ENCODE data around the gene RALGPS1.

The RALGPS1 gene

DNA sequence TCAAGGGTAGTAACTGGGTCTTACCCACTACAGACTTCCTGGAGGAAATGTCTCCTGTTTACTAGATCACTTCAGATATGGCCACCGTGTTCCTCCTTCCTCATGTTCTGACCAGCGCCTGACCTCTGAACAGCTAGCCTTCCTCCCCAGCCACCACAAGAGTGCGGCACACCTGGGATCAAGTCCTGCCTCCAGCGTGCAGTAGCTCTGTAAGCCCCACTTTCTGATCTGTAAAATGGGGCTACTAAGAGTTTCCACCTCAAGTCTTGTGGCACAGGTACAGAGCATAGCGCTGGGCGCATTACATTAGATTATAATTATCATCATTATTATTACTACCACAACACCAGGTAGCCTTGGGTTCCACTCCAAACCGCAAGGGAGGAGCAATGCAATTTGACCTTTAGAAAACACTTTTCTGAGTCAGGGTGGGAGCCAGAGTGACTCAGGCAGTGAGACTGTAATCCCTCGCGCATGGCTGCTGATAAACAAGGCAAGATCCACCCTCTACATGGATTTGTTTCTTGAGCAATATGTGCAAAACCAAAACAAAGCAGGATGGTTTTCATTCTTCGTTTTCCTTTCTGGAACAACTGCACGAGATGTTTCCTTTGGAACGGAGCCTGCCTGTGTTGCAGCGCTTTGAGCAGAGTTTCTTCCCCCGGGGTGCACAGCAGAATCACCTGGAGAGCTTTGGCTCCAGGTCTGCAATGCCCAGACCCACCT lies 272.8 kb downstream of the RALGPS1 start:
- no peak for DNase-seq (ENCODE audit: low read depth)

DNA sequence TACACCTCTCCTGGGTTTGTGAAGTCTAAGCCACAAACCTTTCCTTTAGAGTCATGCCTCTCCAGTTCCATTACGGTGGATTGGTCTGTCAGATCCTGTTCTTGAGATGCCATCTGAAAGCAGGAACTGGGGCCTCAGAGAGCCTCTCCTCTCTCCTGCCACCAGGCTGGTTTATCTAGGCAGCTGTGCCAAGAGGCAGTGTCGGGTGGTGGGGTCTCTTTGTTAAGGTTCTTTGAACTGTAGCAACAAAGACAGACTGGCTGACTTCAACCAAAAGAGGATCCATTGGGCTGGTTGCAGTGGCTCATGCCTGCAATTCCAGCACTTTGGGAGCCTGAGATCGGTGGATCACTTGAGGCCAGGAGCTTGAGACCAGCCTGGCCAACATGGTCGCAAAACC lies 273.8 kb downstream of the RALGPS1 start:
- no peak for DNase-seq (ENCODE audit: low read depth)

DNA sequence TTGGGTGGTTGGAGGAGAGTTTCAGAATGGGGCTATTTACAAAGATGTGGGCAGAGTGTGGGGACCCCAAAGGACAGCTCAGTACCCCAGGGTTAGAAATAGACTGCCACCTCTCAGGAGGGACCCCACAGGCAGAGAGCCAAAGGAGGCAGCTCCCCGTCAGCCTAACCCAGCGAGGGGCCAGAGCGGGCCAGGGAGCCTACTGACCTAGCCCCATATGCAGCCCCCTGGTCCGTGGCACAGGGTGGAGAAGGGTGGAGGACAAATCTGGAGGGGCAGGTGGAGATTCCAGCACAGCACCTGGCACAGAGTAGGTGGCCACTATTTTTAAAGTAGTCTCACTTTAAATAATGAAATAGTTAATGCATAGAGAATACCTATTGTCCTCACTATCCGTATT lies 275.0 kb downstream of the RALGPS1 start:
- DNase-seq (ENCODE audit: low read depth) = no peak

DNA sequence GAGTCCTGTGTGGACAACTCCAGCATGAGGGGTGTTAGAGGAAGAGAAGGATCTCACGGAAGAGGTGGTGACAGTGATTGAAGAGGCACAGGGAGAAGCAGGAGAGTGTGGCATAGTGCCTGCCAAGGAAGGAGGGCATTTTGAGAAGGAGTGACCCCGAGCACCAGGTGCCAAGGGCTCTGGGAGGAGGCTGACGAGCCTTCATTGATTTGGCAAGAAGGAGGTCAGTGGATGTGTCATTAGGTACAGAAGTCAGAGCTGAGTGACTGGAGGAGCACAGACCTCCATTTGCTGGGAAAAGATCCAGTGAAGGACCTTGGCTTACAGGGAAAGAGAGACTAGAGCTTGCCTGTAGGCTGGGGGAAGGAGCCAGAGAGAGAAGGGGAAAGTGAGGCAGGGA lies 278.2 kb downstream of the RALGPS1 start:
- DNase-seq (ENCODE audit: low read depth) = no peak

DNA sequence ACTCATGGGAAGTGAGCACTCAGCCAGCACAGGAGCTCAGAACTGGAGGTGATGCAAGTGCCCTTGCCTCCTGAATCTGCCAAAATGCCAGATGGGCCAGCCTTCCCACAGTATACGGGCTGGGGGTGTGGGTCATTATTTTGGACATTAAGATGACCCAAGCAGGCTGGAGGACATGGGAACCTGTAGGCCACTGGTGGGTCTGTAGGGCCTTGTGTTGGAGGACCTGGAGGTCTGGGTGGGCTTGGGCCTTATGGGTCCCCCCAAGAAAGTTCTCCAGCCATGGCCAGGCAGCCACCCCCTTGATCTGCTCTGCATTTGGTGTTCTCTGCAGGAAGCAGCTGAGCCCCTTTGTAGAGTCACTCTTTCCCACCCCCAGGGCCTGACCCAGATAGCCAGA lies 278.9 kb downstream of the RALGPS1 start:
- no peak for DNase-seq (ENCODE audit: low read depth)

DNA sequence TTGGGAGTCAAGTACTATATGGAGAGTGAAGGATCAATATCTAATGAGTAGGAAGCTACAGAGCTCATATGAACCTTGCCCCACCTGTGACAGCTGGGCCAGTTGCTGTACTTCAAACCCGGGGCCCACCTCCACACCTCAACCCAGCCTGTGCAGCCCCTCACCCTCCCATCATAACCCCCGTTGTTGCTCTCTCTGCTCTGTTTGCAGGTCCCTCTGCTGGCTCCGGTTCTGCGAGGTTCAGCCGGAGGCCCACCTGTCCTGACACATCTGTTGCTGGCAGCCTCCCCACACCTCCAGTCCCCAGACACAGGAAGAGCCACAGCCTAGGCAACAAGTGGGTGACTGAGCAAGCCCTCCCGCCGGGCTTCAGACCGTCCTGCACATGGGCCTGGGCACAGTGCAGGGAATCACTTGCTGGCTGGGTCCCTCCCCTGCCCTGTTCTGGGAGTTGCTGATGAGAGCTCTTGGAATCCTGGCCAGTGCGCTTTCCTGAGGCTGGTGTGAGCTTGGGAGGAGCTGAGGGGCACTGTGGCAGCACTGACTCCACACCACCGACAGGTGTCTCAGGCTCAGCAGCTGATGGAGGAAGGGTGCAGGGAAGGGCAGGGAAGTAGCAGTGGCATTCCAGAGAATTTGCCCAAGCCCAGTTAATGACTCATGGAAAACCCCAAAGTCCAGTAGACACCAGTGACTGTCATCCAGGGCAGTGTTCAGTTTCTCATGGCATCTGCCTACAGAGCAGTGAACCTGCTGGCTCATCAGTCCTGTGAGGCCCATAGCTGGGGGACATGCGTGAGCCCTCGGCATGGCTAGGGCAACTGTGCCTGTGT lies 280.5 kb downstream of the RALGPS1 start:
- DNase-seq (ENCODE audit: low read depth) = no peak

DNA sequence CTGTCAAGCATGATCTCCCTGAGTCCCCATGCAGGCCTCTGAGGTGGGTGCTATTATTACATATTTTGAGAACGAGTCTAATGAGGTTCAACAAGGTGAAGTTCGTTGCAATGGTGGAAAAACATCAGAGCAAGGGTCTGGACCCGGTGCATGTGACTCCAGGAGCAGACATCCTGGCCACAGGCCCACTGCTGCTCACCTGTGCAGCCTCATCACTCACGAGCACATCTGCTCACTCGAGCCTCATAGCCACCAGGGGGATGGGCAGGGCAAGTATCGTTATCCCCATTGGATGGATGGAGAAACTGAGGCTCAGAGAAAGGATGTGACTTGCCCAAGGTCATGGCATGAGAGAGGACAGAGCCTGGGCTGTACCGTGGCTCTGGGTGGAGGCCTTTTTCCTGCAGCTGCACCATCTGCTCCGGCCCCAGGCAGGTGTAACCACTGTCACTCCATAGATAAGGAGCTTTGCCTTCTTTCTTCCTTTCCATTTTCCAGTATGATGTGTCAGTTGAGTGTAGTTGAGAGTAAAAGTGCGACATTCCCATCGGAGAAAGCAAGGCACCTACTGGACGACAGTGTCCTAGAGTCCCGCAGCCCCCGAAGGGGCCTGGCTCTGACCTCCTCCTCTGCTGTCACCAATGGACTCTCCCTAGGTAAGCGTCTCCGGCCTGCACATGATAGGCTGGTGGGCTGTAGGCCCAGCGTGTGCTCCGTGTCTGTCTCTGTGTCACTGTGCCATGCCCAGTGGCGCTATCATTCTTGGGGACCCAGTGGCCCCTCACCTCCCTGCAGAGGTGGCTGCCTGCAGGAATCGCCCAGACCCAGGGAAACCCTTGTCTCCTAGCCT lies 281.6 kb downstream of the RALGPS1 start:
- no peak for DNase-seq (ENCODE audit: low read depth)

DNA sequence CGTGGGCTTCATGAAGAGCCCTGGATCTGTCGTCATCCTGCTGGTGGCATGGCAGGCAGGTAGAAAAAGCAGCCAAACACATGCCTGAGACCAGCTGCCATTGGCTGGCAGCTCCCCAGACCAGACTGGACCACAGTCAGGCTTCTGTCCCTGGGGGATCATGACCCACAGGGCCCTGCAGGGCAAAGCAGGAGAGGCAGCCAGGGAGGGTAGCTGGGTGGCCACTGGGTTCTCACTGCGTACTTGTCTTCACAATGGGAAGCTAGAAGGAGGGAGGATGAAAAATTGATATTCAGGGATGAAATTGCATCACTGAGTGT lies 282.2 kb downstream of the RALGPS1 start:
- DNase-seq (ENCODE audit: low read depth) = no peak

DNA sequence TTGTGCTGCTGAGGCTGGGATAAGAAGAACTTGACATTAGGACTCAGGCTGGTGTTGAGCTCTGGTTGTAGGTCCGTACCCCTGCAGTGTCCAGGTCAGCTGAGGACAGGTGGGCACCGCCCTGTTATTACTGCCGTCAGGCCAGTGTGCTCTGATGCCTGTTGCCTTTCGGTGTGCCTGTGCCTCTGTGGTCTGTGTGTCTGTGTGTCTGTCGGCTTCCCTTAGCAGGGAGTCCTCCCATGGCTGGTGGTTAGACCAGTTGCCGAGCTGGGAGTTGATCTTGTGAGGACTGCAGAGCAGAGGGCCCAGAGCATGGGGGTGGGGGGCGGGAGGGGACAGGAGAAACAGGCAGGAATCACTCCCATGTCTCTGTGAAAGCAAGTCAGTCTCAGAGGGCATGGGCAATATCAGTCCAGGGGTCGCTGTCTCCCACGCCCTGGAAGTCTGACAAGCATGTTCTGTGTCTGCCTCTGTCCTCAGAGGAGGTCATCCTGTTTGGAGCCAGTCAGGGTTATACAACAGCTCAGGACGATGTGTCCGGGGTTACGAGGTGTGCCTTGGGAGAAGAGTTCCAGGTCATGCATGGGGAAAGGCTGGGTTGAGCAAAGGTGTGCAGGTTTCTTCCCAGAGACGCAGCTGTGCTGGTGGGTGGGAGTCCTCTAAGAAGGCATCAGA lies 282.7 kb downstream of the RALGPS1 start:
- DNase-seq (ENCODE audit: low read depth) = no peak

DNA sequence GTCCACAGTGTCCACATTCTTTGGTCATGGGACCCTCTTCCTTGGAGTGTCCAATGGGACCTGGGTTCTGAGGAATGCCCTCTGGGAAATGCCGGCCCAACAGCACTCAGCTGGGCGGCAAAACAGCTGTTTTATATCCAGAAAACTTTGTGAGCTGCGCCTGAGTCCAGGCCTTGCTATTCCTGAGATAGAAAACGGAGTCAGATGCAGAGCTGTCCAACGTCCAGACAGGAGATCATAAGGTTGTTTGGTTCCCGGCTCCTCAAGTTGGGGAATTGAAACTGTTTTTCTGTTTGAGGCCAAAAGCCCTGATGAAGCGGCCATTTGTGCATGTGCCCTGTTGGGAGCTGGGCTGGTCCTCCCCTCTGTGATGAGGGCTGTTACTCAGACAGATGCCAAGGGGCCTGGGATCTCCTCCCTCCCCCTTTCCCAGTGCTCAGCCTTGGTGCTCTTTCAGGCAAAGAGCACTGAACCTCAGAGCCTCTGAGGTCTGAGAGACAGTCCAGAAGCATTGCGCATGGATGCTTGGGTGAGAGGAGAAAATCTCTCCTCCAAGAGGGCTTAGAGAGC lies 283.4 kb downstream of the RALGPS1 start:
- no peak for DNase-seq (ENCODE audit: low read depth)

DNA sequence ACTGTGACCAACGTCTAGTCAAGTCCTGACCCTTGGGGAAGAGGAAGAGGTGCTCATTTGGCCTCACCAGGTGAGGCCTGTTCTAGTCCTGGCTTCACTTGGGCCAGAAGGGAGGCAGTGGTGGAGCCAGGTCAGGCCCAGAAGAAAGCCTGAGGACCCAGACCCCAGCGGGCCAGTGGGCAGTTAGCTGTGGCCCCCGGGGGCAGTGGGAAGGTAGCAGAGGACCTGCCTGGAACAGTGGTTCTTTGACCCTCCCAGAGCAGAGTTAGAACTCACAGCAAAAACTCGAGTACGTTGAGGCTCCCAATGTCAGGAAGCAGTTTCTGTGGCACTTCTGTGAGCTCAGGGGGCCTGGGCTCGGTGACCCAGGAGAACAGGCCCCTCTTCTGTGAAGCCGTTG lies 284.0 kb downstream of the RALGPS1 start:
- DNase-seq (ENCODE audit: low read depth) = no peak

DNA sequence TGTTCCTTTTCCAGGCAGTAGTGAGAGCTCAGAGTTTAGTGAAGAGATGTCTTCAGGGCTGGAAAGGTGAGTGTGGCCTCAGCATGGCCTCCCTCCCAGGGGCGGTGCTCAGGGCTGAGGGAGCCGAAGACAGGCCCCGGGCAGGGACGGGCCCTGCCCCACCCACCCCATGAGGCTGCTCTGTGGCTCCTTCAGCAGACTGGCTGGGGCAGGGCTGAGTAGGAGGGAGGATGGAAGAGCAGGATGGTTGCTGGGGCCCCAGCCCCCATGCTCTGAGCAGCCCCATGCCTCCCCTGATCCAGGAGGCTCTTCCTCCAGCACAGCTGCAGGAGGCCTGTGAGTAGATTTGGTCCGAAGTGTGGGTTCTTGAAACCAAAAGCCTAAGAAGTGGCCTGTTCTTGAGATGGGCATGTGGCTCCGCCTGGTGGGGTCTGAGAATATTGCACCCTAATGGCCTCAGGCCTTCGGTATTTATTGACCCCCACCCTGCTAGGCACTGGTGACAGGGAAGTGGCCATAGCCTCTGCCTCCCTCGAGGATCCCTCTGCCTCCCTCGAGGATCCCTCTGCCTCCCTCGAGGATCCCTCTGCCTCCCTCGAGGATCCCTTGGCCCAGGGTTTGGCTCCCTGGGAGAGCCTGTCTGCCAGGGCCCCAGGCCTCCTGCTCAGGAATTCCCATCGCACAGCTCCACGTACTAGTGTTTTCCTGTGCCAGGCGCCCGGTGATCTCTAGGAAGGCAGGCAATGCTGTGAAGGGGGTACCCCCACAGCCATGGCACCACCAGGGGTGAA lies 284.6 kb downstream of the RALGPS1 start:
- peak; percentile 46 for DNase-seq (ENCODE audit: low read depth)

DNA sequence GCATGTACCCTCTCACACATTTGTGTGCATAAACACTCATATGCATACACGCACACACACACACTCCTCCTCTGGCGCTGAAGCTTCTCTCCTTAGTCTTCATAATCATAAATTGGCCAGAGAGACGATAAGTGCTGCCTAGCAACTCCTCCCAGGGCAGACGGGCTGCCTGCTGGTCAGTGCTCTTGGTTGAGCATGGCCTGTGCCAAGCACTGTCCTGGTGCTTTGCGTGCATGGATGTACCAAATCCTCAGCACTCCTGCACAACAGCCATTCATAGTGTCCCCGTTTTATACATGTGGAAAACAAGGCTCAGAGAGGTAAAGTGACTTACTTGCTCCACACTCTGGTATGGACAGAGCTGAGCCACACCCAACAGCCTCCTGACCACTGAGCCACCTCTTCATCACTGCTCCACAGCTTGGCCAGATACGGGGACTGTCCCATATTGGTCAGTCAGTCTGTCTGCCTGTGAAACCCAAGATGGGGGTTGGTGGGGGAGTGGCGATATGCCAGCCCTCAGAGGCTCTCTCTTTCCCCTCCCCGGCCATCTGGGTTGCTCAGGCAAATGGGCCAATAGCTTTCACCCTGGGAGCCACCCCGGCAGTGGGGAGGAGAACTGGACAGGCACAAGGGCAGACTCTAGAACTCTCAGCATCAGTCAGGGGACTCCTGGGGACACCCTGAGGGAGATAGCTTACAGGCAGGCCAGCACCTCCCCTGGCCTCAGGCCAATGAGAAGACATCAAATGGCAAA lies 285.7 kb downstream of the RALGPS1 start:
- DNase-seq (ENCODE audit: low read depth) = no peak

DNA sequence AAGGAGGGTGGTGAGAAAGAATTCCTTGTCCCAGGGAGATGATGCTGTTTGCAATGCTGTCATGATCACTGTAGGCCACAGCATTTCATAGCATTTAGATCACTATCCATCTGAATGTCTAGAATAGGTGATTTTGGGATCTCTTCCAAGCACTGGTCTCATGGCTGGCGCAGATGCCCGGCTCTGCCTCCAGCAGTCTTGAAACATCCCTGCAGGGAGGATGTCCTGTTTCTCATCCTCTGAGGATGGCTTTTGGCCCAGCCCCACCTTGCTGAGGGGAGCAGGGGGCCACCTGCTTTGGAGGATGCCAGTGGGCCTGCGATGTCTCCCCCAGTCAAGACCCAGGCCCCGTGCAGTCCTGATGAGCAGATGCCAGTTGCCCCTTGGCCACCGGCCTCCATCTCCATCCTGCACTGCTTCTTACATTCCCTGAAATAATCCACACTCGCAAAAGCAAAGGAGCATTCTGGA lies 286.5 kb downstream of the RALGPS1 start:
- no peak for DNase-seq (ENCODE audit: low read depth)

DNA sequence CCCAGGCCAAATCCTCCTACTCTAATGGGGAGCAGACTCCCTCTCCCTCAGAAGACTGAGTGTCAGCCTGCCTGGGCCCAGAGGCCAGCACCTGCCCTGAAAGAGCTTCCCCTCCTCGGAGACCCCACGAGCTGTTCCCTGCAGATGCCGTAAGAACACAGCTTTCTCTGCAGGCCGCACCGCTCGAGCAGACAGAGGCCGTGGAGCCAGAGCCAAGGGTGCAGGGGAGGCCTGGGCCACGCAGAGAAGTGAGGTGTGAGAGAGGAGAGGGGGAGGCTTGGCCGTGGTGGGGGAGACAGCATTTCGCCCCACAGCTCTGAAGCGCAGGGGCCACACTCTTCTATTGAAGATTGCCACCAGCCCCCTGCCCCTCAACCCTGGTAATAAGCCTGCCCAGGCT lies 287.1 kb downstream of the RALGPS1 start:
- DNase-seq (ENCODE audit: low read depth) = no peak

DNA sequence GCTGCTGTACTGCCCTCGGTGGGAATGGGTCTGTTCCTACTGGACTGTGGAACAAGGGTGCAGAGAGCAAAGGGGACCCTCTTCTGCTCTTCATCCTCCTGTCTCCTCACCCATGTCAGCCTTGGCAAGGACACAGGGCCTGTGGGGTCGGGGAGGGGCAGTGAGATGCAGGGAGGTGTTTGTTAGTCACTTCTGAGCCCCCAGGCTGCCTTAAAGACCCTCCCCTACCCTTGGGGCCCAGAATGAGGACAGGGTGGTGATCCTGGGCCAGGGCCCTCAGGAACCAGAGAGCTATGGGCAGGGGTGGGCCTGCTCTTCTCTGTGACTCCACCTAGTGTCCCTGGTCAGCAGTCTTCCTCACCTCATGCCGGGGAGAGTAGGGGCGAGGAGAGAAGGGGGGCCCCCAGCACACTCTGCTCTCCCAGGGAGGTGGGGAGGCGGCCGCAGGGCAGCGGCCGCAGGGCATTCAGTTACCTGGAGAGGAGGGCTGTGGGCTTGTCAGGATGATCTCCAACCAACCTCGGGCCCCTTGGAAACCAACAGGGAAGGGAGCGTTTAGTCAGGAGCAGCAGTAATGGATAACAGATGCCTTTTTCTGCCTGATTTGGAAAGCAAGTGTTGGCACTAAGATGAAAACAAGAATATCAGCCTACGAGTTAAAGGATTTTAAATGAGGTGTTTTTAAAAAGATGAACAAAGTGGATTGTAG lies 288.0 kb downstream of the RALGPS1 start:
- no peak for DNase-seq (ENCODE audit: low read depth)

DNA sequence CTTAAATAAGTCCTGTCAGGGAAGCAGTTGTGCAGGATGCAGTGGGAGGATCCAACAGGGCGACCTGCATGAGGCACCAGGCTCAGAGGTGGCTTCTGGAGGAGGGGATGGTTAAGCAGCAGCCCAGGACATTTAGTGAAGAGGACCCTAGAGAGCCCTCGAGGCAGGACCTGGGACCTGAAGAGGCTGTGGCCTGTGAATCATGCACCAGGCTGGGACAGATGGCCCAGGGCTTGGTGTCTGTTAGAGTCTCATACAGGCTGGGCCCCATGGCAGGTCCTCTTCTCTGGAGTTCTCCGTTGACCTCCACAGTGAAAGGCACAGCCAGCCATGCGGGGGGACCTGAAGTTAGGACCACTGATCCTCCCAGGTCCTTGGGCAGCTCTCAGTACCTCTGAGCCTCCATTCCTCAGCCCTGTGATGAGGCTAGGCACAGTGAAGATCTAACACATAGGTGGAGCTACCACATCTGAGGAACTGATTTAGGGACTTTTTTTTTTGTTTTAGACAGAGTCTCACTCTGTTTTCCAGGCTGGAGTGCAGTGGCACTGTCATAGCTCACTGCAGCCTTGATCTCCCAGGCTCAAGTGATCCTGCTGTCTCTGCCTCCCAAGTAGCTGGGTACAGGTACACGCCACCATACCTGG lies 289.2 kb downstream of the RALGPS1 start:
- no peak for DNase-seq (ENCODE audit: low read depth)

DNA sequence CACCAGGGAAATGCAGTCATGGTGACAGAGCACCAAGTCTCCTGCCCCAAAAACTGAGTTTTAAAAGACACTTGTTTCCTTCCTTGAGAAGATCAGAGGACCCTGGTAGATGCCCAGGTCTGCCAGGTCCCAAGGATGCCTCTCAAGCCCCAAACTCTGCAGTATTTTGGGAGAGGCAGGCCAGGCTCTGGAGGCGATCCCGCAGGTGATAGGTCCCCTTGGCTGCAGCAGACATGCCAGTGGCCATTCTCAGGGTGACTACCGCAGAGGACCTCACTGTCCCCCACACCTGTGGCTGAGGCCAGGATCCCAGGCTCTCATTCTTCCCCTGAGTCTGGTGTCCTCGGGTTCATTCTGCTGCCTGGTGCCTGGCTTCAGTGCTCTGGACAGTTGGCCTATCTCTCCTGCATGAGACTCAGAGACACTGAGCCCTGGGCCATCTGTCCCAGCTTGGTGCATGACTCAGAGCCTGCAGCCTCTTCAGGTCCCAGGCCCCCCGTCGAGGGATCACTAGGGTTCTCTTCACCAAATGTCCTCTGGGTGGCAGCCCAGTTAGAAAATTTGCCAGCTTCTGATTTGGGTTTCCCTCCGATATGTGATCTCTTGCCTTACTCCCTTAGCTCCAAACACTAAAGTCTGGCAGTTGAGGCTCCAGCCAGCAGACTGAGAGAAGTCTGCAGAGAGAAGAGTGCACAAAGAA lies 290.3 kb downstream of the RALGPS1 start:
- no peak for DNase-seq (ENCODE audit: low read depth)

Data from stimulated activated CD8-positive, alpha-beta memory T cell treated with anti-CD3 and anti-CD28 coated beads, Interleukin-12 subunit alpha, Interleukin-12 subunit beta, amount 100 ng/mL, for 4 hours (primary cell).